Breast epithelium (tissue), 3 donors: ENCODE results near the gene SOCS4.

Experiments used
- CTCF ChIP-seq, 3 donors: fragments of 450-650 bp; IDR thresholded peaks; one replicate each; pipeline ENCODE4 v1.5.1; 2016 to 2017; ENCODE audit warnings: antibody characterized with exemption in 3 of 3, mild to moderate bottlenecking in 3 of 3, moderate library complexity in 3 of 3
- POLR2A ChIP-seq: fragments of 450-650 bp; IDR thresholded peaks from one replicate; pipeline ENCODE4 v1.6.1; 2016; ENCODE audit warnings: antibody characterized with exemption, mild to moderate bottlenecking, moderate library complexity

- TF ChIP-seq CTCF (IDR thresholded peaks at IDR 0.05), result no peak
- TF ChIP-seq POLR2A, result no peak
These were observed 46.8 kb downstream of the SOCS4 start for GRCh38 chr14:55073856-55074255.
